ENCODE results near the gene PSMD1. TPM values are rescaled to one million over a fixed set of nuclear protein-coding genes. Genes with fewer than 3 reads are reported as not detected.
A peak's percentile ranks its signal among the peaks of the same experiment; 100 is the strongest.

PSMD1 gene
- total RNA-seq, 1 donor from 2014 or later, result 108 TPM

DNA sequence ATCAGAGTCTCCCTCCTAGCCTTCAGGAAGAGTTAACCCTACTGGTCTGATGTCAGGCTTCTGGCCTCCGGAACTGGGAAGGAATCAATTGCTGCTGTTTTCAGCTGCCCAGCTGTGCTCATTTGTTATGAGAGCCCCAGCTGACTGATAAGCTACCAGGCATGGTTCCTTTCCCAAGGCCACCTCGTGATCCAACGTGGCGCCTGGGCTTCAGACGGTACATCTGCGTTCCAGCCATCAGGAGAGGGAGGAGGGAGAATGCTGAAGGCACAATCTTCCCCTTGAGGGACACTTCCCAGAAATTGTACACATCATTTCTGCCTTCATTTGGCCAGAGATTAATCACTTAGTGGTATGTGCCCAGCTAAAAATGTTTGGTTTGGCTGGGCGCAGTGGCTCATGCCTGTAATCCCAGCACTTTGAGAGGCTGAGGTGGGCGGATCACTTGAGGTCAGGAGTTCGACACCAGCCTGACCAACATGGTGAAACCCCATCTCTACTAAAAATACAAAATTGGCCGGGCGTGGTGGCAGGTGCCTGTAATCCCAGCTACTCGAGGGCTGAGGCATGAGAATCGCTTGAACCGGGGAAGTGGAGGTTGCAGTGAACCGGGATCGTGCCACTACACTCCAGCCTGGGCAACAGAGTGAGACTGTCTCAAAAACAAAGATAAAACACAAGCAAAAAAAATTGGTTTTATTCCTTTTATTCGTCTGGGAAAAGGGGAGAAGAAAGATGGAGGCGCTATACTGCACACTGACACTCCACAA is 131.3 kb downstream of the PSMD1 start:
- H3K27me3 Mint-ChIP-seq (ENCODE audit: low read depth), result no peaks in the 10 kb centered on the region
- DNase-seq (ENCODE audit: low spot score), result no peak
- peak overlapping the region; percentile 97 for H3K27ac Mint-ChIP-seq (ENCODE audit: unreplicated experiment)
- H3K4me1 Mint-ChIP-seq (ENCODE audit: low read depth), result peaks cover 72% of the 10 kb centered on the region
- no peak overlapping the region for H3K4me3 Mint-ChIP-seq (ENCODE audit: unreplicated experiment)
- no peak for TF ChIP-seq CTCF (IDR thresholded peaks at IDR 0.05)
- H3K36me3 Mint-ChIP-seq (ENCODE audit: low read depth), result no peaks in the 10 kb centered on the region
- no peaks in the 10 kb centered on the region for H3K9me3 Mint-ChIP-seq (ENCODE audit: low read depth)

DNA sequence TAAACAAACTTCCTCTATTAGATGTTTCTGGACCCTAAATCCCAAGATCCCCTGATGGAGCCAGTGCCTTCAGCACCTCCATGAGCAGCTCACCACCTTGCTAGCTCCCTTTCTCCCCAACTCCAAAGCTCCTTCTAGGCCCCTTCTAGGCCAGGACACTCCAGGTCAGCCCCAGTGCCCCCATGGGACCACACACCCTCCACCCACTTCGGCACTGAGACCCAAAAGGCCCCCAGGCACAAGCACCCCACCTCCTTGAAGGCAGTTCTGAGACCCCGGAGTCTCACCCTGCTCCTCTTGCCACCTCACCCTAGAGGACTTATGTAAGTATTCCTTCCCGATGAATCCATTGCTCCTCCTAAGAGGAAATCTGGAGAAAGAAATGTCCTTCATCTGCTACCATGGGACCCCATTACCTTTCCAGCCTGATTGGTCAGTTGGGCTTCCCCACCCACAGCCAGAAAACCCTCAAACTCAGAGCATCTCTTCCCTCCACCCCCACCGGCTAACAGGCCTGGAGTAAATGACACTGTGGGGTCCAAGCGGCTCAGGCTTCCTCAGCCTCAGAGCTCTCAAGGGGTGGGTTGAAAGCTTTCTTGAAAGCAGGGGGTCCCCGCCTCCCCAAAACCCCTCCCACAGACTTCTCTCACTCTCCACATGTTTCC is 132.0 kb downstream of the PSMD1 start:
- Mint-ChIP-seq H3K36me3 (ENCODE audit: low read depth) (no peaks in the 10 kb centered on the region), H3K9me3 (ENCODE audit: low read depth) (no peaks in the 10 kb centered on the region), H3K4me3 (ENCODE audit: unreplicated experiment) (no peak overlapping the region), H3K27me3 (ENCODE audit: low read depth) (no peaks in the 10 kb centered on the region), H3K4me1 (ENCODE audit: low read depth) (peaks cover 77% of the 10 kb centered on the region), H3K27ac (ENCODE audit: unreplicated experiment) (peak overlapping the region; percentile 97)
- DNase-seq (ENCODE audit: low spot score), result no peak
- no peak for TF ChIP-seq CTCF (IDR thresholded peaks at IDR 0.05)

- Mint-ChIP-seq H3K36me3 (ENCODE audit: low read depth) (no peaks in the 10 kb centered on the region), H3K27me3 (ENCODE audit: low read depth) (no peaks in the 10 kb centered on the region), H3K4me1 (ENCODE audit: low read depth) (peaks cover 77% of the 10 kb centered on the region), H3K9me3 (ENCODE audit: low read depth) (no peaks in the 10 kb centered on the region), H3K27ac (ENCODE audit: unreplicated experiment) (peak overlapping the region; percentile 97), H3K4me3 (ENCODE audit: unreplicated experiment) (no peak overlapping the region)
- DNase-seq (ENCODE audit: low spot score), result no peak
- no peak for TF ChIP-seq CTCF (IDR thresholded peaks at IDR 0.05)
Observed at GRCh38 chr2:231189171-231189530, 132.5 kb downstream of the PSMD1 start.

DNA sequence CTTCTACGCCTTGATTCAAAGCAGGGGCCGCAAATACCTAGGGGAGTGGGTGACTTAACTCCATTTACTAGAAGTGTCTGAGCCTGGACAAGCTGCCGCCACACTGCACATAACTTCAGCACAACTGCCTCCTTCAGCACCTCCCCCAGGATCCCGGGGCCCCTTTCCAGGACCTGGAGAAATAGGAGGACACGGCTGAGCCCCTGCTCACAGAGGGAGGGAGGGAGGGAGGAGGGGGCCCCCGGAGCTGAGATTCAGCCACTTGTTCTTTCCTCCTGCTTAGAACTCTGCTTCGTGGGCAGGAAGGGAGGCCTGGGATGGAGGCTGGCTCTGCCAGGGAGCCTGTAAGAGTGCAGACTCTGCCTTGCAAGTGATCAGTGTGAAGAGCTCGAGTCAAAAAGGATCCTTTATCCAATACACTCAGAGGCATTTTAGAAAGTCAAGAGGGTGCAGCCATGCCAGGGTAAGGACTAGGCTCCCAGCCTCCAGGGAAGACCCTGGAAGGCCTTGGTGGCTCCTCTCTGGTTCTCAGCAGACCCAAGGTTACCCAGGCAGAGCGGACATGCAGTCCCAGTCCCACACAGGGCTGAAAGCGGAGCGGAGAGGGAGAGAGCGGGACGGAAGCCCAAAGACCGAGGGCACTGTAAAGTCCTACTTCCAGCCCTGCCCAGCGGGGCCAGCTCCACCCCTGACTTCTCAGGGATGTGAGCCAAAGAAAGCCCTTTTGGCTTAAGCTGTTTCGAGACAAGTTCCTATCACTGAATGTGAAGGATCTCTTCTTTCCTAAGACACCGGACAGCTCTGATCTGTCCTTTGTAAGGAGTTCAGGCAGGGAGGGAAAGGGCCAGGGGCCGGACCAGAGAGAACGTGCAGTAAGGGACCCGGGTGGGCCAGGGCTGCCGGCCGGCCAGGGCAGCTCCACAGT is 133.2 kb downstream of the PSMD1 start:
- Mint-ChIP-seq H3K27me3 (ENCODE audit: low read depth) (no peaks in the 10 kb centered on the region), H3K4me3 (ENCODE audit: unreplicated experiment) (peak overlapping the region; percentile 59), H3K36me3 (ENCODE audit: low read depth) (no peaks in the 10 kb centered on the region), H3K4me1 (ENCODE audit: low read depth) (peaks cover 77% of the 10 kb centered on the region), H3K27ac (ENCODE audit: unreplicated experiment) (peak overlapping the region; percentile 97), H3K9me3 (ENCODE audit: low read depth) (no peaks in the 10 kb centered on the region)
- no peak for DNase-seq (ENCODE audit: low spot score)
- TF ChIP-seq CTCF (IDR thresholded peaks at IDR 0.05), result no peak
